ENCODE results near the gene RAI14. TPM values are rescaled to one million over a fixed set of nuclear protein-coding genes. Genes with fewer than 3 reads are reported as not detected.

Gene RAI14
- total RNA-seq: 107 and 176 TPM in 2 replicates

GRCh38 chr5:34656001-34656699 is at the start of gene RAI14:
Gene RAI14 (plus strand): TSS chr5:34656328. CDS start chr5:34686920, 30,592 bp downstream.

GRCh38 chr5:34838785-34839714 is 182.9 kb downstream of the RAI14 start, which contains the start of gene TTC23L:
Gene TTC23L (plus strand): TSS chr5:34839164. CDS start chr5:34840672, 1,508 bp downstream.

Other genes starting within 250 kb of the RAI14 start
- under 0.01 and 0.87 TPM in 2 replicates for gene TTC23L, start 182.8 kb downstream of the RAI14 start, total RNA-seq